Stimulated activated CD4-positive, alpha-beta T cell treated with anti-CD3 and anti-CD28 coated beads, Interleukin-4, amount 100 ng/mL, for 4 hours (primary cell): ENCODE data around the gene ATF7.
"Not testable (repeated sequence)": the region's sequence is repeated elsewhere in the genome, so short reads cannot be mapped to it uniquely, and the experiment has no call there.

Source experiments
- DNase-seq, 2 experiments: peaks; one replicate each; pipeline ENCODE4 v3.0.0-alpha.2; 2020

The ATF7 gene

GRCh38 chr12:53499266-53500141 lies 126.7 kb downstream of the ATF7 start, which contains the start of gene MAP3K12:
TSS of gene MAP3K12 (minus strand) at chr12:53499458. CDS start at chr12:53487391, 12,067 bp downstream.
- peak; percentile 39 to 63 for DNase-seq

DNA sequence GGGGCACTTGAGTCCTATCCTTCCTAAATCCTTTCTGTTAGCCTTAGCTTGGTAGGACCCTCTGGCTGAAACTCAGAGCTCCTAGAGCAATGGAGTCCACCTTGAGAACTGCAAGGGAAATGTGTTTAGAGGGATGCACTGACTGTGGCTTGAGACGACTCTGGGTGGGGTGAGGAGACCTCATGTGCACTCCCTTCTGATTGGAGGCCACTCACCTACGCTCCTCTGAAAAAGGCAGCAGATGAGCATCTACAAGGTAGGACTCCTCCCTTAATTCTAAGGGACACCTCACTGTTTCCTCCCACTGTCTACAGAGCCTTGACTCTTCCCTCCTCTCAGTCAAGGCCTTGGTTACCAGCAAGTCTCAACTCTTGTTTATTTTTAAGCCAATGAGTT lies 127.9 kb downstream of the ATF7 start:
- no peak for DNase-seq

DNA sequence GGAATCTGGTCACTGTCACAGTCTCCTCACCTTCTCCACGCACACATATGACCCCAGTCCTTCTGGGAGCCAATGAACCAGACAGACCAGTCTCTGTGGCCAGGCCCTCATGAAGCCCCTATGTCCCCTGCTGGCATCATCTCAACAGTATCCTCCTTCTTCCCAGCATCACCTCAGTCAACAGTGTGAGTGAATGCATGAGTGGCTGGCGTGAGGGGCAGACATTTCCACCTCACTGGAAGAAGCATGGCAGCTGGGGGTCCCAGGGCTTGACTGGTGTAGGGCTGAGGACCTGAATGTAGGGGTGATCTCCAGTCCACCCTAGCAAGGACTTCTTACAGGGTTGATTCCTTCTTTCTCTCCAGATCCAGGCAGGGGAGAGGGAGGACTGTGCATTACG lies 128.7 kb downstream of the ATF7 start:
- DNase-seq: no peak

GRCh38 chr12:53496752-53497032 lies 129.5 kb downstream of the ATF7 start:
- no peak for DNase-seq

DNA sequence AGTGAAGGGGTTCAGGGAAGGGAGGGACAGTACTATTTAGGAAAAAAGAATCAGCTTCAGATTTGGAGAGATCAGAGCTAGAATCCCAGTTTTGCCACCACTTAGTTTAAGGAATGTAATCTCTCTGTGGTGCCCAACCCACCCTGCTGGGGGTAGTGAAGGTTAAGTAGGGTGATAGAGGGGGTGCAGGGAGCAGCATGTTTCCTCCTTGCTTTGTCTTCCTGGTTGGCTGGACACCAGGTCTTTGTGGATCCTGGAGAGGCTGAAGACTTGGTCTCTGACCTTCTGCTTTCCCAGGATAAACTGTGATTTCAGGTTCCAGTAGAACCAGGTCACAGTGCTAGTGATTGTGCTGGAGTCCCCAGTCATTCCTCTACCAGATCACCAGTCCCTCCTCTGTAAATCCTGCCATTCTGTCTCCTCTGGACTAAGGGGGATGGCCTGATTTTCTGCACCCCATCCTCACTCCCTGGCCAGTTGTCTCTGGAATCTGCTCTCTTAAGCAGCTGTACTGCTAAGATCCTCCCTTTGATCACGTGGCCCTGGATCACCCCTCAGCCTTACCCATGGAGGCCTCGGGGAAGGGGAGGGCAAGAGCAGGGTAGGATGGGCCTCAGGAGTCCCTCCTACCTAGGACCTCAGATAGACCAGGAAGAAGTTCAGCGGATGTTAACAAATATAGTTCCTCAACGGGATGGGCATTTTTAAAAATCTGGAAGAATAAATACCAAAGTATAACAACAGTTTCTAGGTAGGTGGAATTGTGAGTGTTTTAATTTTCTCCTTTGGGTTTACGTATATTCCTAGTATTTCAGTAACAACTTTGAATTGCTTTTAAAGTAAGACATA lies 130.1 kb downstream of the ATF7 start:
- no peak for DNase-seq

- DNase-seq: no peak
Observed at GRCh38 chr12:53493610-53494391, 132.4 kb downstream of the ATF7 start.

GRCh38 chr12:53492830-53493609 lies 133.2 kb downstream of the ATF7 start:
- peak; percentile 81 to 83 for DNase-seq

GRCh38 chr12:53492188-53492587 lies 134.0 kb downstream of the ATF7 start:
- no peak for DNase-seq

DNA sequence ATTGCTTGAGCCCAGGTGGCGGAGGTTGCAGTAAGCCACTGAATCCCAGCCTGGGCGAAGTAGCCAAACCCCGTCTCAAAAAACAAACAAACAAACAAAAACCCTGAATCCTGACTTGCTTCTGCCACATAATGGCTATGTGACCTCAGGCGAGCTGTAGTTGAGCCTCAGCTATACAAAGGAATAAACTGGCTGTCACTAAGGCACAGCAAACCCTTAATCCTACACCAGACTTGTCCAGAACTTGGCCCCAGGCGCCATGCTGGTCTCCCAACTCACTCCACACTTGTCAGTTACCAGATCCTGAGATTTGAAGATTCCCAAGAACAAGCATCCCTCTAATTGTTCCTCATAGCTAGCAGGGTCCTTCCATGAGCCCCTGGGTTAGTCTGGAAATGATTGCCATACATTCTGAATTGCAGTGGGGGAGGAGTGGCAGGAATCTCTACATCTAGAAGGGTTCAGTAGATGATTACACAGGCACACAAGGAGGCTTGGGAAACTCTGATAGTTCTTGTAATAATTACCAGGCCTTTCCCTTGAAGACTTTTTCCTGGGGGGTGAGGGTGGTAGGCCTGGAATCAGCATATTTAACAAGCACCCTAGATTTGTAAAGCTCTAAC lies 136.8 kb downstream of the ATF7 start:
- no peak for DNase-seq

DNA sequence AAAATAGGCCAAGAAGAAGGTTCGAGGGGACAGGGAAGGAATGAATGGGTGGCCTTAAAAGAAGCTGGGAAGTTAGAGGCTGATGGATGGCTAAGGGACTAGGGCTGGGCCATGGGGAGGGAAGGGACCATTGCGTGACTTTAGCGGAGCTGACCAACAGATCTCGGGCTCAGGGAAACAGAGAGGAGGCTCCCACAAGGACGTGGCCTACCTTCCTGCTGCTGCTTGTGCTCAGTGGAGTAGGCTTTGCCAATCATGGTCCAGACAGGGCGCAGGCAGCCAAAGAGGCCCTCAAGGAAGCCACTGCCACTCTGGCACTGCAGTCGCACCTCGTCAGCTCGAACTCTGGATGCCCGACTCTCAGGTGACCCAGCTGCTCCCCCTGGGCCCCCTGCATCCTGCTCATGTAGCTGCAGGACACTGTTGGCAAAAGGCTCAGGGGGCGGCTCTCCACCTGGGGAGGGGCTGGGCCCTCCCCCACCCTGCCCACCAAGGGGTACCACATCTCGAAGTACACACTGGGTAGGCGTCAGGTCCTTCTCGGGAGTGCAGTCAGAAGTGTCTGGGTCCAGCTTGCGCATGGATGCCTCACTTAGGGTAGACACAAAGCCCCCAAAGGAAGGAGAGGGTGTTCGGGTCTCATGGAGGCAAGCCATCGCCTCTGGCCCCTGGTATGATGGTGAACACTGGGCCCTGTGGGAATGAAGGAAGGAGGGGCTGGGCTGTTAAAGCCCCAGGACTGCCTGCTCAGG lies 139.3 kb downstream of the ATF7 start:
- DNase-seq: no peak

- DNase-seq: no peak
Observed at GRCh38 chr12:53485955-53486735, 140.0 kb downstream of the ATF7 start.

GRCh38 chr12:53484686-53485575 lies 141.3 kb downstream of the ATF7 start:
- DNase-seq: no peak

DNA sequence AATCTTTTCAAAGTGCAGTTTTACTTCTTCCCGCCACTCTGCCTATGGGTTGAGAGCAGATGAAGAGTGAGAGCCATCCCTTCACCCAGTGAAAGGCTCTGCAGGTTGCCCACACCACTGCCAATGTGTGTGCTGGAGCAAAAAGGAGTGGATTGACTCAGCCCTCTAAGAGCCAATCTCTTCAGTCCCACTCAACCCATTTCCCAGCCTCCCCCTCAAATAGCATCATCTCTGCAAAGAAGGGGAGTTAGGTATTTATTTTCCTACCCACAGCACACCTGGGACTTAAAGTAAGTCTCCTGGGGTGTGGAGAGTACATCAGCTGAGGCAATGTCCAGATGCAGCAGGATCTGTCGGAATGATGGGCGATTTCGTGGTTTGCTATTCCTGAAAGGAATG lies 142.2 kb downstream of the ATF7 start:
- no peak for DNase-seq

DNA sequence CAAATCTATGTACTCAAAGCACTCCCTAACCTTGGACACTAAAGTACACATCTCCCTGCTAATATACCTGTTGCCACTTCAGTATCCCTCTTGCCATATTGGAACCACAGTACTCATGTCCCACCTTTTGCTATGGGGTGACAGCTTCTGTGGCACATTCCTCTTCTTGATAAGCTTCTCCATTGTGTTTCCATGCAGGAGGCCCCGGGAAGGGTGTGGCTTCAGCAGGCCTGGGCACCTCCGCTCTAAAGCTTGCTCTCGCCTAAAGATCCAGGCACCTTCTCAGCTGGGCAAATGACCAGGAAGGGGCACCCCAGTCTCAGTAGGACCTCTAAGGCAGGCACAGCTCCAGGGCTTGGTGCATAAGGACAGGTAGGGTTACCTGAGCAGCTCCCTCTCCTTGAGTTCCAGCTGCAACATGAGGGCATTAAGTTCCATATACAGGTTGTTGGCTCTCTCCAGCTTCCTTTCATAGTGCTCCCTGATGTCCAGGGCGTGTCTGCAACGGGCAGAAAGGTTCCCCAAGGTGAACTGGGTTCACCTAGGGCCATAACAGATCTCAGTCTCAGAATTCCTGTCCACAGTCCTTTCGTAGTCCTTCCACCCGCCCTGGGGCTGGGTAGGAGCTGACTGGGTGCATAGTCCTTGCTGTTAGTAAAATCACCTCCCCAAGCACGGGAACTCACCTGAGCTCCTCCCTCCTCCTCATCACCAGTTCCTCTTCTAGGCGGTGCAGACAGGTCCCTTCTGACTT lies 142.8 kb downstream of the ATF7 start:
- no peak for DNase-seq

GRCh38 chr12:53482626-53483168 lies 143.5 kb downstream of the ATF7 start:
- DNase-seq: no peak

GRCh38 chr12:53481939-53482586 lies 144.1 kb downstream of the ATF7 start:
- DNase-seq: no peak

DNA sequence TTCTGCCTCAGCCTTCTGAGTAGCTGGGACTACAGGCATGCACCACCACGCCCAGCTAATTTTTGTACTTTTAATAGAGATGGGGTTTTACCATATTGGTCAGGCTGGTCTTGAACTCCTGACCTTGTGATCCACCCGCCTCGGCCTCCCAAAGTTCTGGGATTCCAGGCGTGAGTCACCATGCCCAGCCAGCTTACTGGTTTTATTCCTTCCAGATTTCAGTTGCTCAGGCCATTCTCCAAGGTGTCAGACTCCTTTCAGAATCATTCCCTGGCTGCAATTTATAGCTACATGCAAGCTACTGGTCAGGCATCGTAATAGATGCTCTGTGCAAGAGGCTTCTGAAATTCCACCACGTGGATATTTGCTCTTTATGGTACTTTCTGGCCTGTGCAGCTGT lies 144.7 kb downstream of the ATF7 start:
- not testable (repeated sequence) for DNase-seq
